ENCODE data around the gene GEMIN5. TPM values are rescaled to one million over a fixed set of nuclear protein-coding genes. Genes with fewer than 3 reads are reported as not detected.
"Not testable (repeated sequence)": the region's sequence is repeated elsewhere in the genome, so short reads cannot be mapped to it uniquely, and the experiment has no call there.

GEMIN5 gene
- polyA plus RNA-seq = 1 to 10 TPM; 2.3 to 4.1 TPM

GRCh38 chr5:154937718-154938466, at the start of gene GEMIN5:
TSS of gene GEMIN5 (minus strand) at chr5:154938211. CDS start at chr5:154938133, 78 bp downstream.
- Histone ChIP-seq H3K9me3 (ENCODE audit: control insufficient read depth in 2 of 2, insufficient read depth in 1 of 2, low read depth in 1 of 2, low read length in 1 of 2) (no peaks in the 10 kb centered on the region), H3K36me3 (ENCODE audit: control insufficient read depth in 2 of 2, insufficient read depth in 2 of 2, low read length in 1 of 2) (no peaks in the 10 kb centered on the region), H3K4me3 (ENCODE audit: low read depth in 1 of 2, low read length in 2 of 2) (peak within 1 kb of the TSS; percentile 83 to 93), H3K4me1 (ENCODE audit: control insufficient read depth in 2 of 2, insufficient read depth in 2 of 2, low read length in 1 of 2) (peaks cover 0 to 5% of the 10 kb centered on the region in 2 donors), H3K27ac (ENCODE audit: low read depth in 2 of 2, low read length in 1 of 2) (peak within 1 kb of the TSS; percentile 22 to 71), H3K27me3 (ENCODE audit: control insufficient read depth in 1 of 2, insufficient read depth in 2 of 2, low read length in 2 of 2) (no peaks in the 10 kb centered on the region)
- WGBS, 2 donors = 0% methylated on average over 59 to 61 of the region's 61 CpGs

GRCh38 chr5:154986151-154986550, 48.1 kb upstream of the GEMIN5 start:
- no peaks in the 10 kb centered on the region for H3K9me3 ChIP-seq (ENCODE audit: control insufficient read depth in 2 of 2, insufficient read depth in 1 of 2, low read depth in 1 of 2, low read length in 1 of 2)
- H3K27ac ChIP-seq (ENCODE audit: low read depth in 2 of 2, low read length in 1 of 2) = no peak overlapping the region
- no peaks in the 10 kb centered on the region for H3K36me3 ChIP-seq (ENCODE audit: control insufficient read depth in 2 of 2, insufficient read depth in 2 of 2, low read length in 1 of 2)
- no peaks in the 10 kb centered on the region for H3K4me1 ChIP-seq (ENCODE audit: control insufficient read depth in 2 of 2, insufficient read depth in 2 of 2, low read length in 1 of 2)
- H3K27me3 ChIP-seq (ENCODE audit: control insufficient read depth in 1 of 2, insufficient read depth in 2 of 2, low read length in 2 of 2) = no peaks in the 10 kb centered on the region
- WGBS, 2 donors = 64 to 66% methylated on average over 4 of the region's 4 CpGs
- H3K4me3 ChIP-seq (ENCODE audit: low read depth in 1 of 2, low read length in 2 of 2) = no peak overlapping the region

- 66 to 73% methylated on average over 8 of the region's 8 CpGs for WGBS, 2 donors
- Histone ChIP-seq H3K4me3 (ENCODE audit: low read depth in 1 of 2, low read length in 2 of 2) (no peak overlapping the region), H3K27ac (ENCODE audit: low read depth in 2 of 2, low read length in 1 of 2) (no peak overlapping the region)
Observed at GRCh38 chr5:154984946-154985516, 47.0 kb upstream of the GEMIN5 start.

GRCh38 chr5:154978294-154978693, 40.3 kb upstream of the GEMIN5 start:
- H3K27me3 ChIP-seq (ENCODE audit: control insufficient read depth in 1 of 2, insufficient read depth in 2 of 2, low read length in 2 of 2); H3K4me3 ChIP-seq (ENCODE audit: low read depth in 1 of 2, low read length in 2 of 2); H3K36me3 ChIP-seq (ENCODE audit: control insufficient read depth in 2 of 2, insufficient read depth in 2 of 2, low read length in 1 of 2); H3K9me3 ChIP-seq (ENCODE audit: control insufficient read depth in 2 of 2, insufficient read depth in 1 of 2, low read depth in 1 of 2, low read length in 1 of 2); H3K27ac ChIP-seq (ENCODE audit: low read depth in 2 of 2, low read length in 1 of 2); H3K4me1 ChIP-seq (ENCODE audit: control insufficient read depth in 2 of 2, insufficient read depth in 2 of 2, low read length in 1 of 2): not testable (repeated sequence)
- 86 to 95% methylated on average over 2 of the region's 2 CpGs for WGBS, 2 donors

More at GRCh38 chr5:154984946-154985516, 47.0 kb upstream of the GEMIN5 start:
- H3K36me3 ChIP-seq (ENCODE audit: control insufficient read depth in 2 of 2, insufficient read depth in 2 of 2, low read length in 1 of 2) = no peaks in the 10 kb centered on the region
- H3K9me3 ChIP-seq (ENCODE audit: control insufficient read depth in 2 of 2, insufficient read depth in 1 of 2, low read depth in 1 of 2, low read length in 1 of 2) = no peaks in the 10 kb centered on the region
- no peaks in the 10 kb centered on the region for H3K4me1 ChIP-seq (ENCODE audit: control insufficient read depth in 2 of 2, insufficient read depth in 2 of 2, low read length in 1 of 2)
- no peaks in the 10 kb centered on the region for H3K27me3 ChIP-seq (ENCODE audit: control insufficient read depth in 1 of 2, insufficient read depth in 2 of 2, low read length in 2 of 2)

- Histone ChIP-seq H3K4me3 (ENCODE audit: low read depth in 1 of 2, low read length in 2 of 2) (no peak overlapping the region), H3K27ac (ENCODE audit: low read depth in 2 of 2, low read length in 1 of 2) (no peak overlapping the region), H3K4me1 (ENCODE audit: control insufficient read depth in 2 of 2, insufficient read depth in 2 of 2, low read length in 1 of 2) (no peaks in the 10 kb centered on the region), H3K27me3 (ENCODE audit: control insufficient read depth in 1 of 2, insufficient read depth in 2 of 2, low read length in 2 of 2) (no peaks in the 10 kb centered on the region), H3K9me3 (ENCODE audit: control insufficient read depth in 2 of 2, insufficient read depth in 1 of 2, low read depth in 1 of 2, low read length in 1 of 2) (peaks cover 0 to 6% of the 10 kb centered on the region in 2 donors), H3K36me3 (ENCODE audit: control insufficient read depth in 2 of 2, insufficient read depth in 2 of 2, low read length in 1 of 2) (no peaks in the 10 kb centered on the region)
- WGBS, 2 donors = 79 to 93% methylated on average over 1 of the region's 1 CpG
Observed at GRCh38 chr5:154977409-154977808, 39.4 kb upstream of the GEMIN5 start.

GRCh38 chr5:154976082-154976481, 38.1 kb upstream of the GEMIN5 start:
- H3K4me1 ChIP-seq (ENCODE audit: control insufficient read depth in 2 of 2, insufficient read depth in 2 of 2, low read length in 1 of 2); H3K36me3 ChIP-seq (ENCODE audit: control insufficient read depth in 2 of 2, insufficient read depth in 2 of 2, low read length in 1 of 2); H3K4me3 ChIP-seq (ENCODE audit: low read depth in 1 of 2, low read length in 2 of 2); H3K27me3 ChIP-seq (ENCODE audit: control insufficient read depth in 1 of 2, insufficient read depth in 2 of 2, low read length in 2 of 2); H3K9me3 ChIP-seq (ENCODE audit: control insufficient read depth in 2 of 2, insufficient read depth in 1 of 2, low read depth in 1 of 2, low read length in 1 of 2); H3K27ac ChIP-seq (ENCODE audit: low read depth in 2 of 2, low read length in 1 of 2): not testable (repeated sequence)
- WGBS, 2 donors = 97 to 98% methylated on average over 9 of the region's 9 CpGs

GRCh38 chr5:154972476-154973080, 34.6 kb upstream of the GEMIN5 start:
- H3K9me3 ChIP-seq (ENCODE audit: control insufficient read depth in 2 of 2, insufficient read depth in 1 of 2, low read depth in 1 of 2, low read length in 1 of 2) = peaks cover 0 to 6% of the 10 kb centered on the region in 2 donors
- no peak overlapping the region for H3K27ac ChIP-seq (ENCODE audit: low read depth in 2 of 2, low read length in 1 of 2)
- WGBS, 2 donors = 72 to 80% methylated on average over 2 of the region's 2 CpGs
- no peak overlapping the region for H3K4me3 ChIP-seq (ENCODE audit: low read depth in 1 of 2, low read length in 2 of 2)
- peaks cover 3 to 4% of the 10 kb centered on the region in 2 donors for H3K36me3 ChIP-seq (ENCODE audit: control insufficient read depth in 2 of 2, insufficient read depth in 2 of 2, low read length in 1 of 2)
- H3K4me1 ChIP-seq (ENCODE audit: control insufficient read depth in 2 of 2, insufficient read depth in 2 of 2, low read length in 1 of 2) = no peaks in the 10 kb centered on the region
- no peaks in the 10 kb centered on the region for H3K27me3 ChIP-seq (ENCODE audit: control insufficient read depth in 1 of 2, insufficient read depth in 2 of 2, low read length in 2 of 2)

GRCh38 chr5:154971501-154971900, 33.5 kb upstream of the GEMIN5 start:
- peaks cover 4% of the 10 kb centered on the region in 2 donors for H3K36me3 ChIP-seq (ENCODE audit: control insufficient read depth in 2 of 2, insufficient read depth in 2 of 2, low read length in 1 of 2)

GRCh38 chr5:154970759-154971158, 32.7 kb upstream of the GEMIN5 start:
- Histone ChIP-seq H3K27me3 (ENCODE audit: control insufficient read depth in 1 of 2, insufficient read depth in 2 of 2, low read length in 2 of 2) (no peaks in the 10 kb centered on the region), H3K27ac (ENCODE audit: low read depth in 2 of 2, low read length in 1 of 2) (no peak overlapping the region), H3K9me3 (ENCODE audit: control insufficient read depth in 2 of 2, insufficient read depth in 1 of 2, low read depth in 1 of 2, low read length in 1 of 2) (peaks cover 0 to 1% of the 10 kb centered on the region in 2 donors), H3K4me1 (ENCODE audit: control insufficient read depth in 2 of 2, insufficient read depth in 2 of 2, low read length in 1 of 2) (no peaks in the 10 kb centered on the region), H3K4me3 (ENCODE audit: low read depth in 1 of 2, low read length in 2 of 2) (no peak overlapping the region), H3K36me3 (ENCODE audit: control insufficient read depth in 2 of 2, insufficient read depth in 2 of 2, low read length in 1 of 2) (peaks cover 4 to 6% of the 10 kb centered on the region in 2 donors)

More at GRCh38 chr5:154971501-154971900, 33.5 kb upstream of the GEMIN5 start:
- Histone ChIP-seq H3K4me3 (ENCODE audit: low read depth in 1 of 2, low read length in 2 of 2) (no peak overlapping the region), H3K9me3 (ENCODE audit: control insufficient read depth in 2 of 2, insufficient read depth in 1 of 2, low read depth in 1 of 2, low read length in 1 of 2) (peaks cover 0 to 6% of the 10 kb centered on the region in 2 donors), H3K27ac (ENCODE audit: low read depth in 2 of 2, low read length in 1 of 2) (no peak overlapping the region), H3K27me3 (ENCODE audit: control insufficient read depth in 1 of 2, insufficient read depth in 2 of 2, low read length in 2 of 2) (no peaks in the 10 kb centered on the region), H3K4me1 (ENCODE audit: control insufficient read depth in 2 of 2, insufficient read depth in 2 of 2, low read length in 1 of 2) (no peaks in the 10 kb centered on the region)
- 87 to 94% methylated on average over 2 of the region's 2 CpGs for WGBS, 2 donors
